HepG2 (cell line): ENCODE results near the gene SEZ6. TPM values are rescaled to one million over a fixed set of nuclear protein-coding genes. Genes with fewer than 3 reads are reported as not detected.

ENCODE experiments used
- ARNTL ChIP-seq: sonication (generic); formaldehyde crosslinking; IDR thresholded peaks from 2 replicates; pipeline ENCODE4 v1.4.0; 2020; ENCODE audit warnings: mild to moderate bottlenecking, missing genetic modification reagents
- CCDC6 ChIP-seq: sonication (generic); formaldehyde crosslinking; IDR thresholded peaks from 2 replicates; pipeline ENCODE4 v1.8.1; 2022; ENCODE audit warnings: mild to moderate bottlenecking, missing genetic modification reagents, moderate library complexity
- DMAP1 ChIP-seq: IDR thresholded peaks from 2 replicates; pipeline ENCODE4 v1.6.1; 2016
- FOXA3 ChIP-seq: IDR thresholded peaks from 2 replicates; pipeline ENCODE4 v1.6.1; 2016; ENCODE audit warnings: missing genetic modification reagents, missing compliant biosample characterization
- HIVEP1 ChIP-seq: sonication (generic); formaldehyde crosslinking; IDR thresholded peaks from 2 replicates; pipeline ENCODE4 v1.4.0; 2020; ENCODE audit warnings: mild to moderate bottlenecking, missing genetic modification reagents
- JUND ChIP-seq: sonication (generic); formaldehyde crosslinking; IDR thresholded peaks from 2 replicates; pipeline ENCODE4 v1.8.0; 2022; ENCODE audit warnings: mild to moderate bottlenecking, missing genetic modification reagents
- NFE2L1 ChIP-seq: sonication (generic); formaldehyde crosslinking; IDR thresholded peaks from 2 replicates; pipeline ENCODE4 v1.4.0; 2020; ENCODE audit warnings: missing genetic modification reagents, mild to moderate bottlenecking, borderline replicate concordance
- PHF21A ChIP-seq: sonication (generic); formaldehyde crosslinking; IDR thresholded peaks from 2 replicates; pipeline ENCODE4 v1.5.0; 2020; ENCODE audit warnings: mild to moderate bottlenecking, missing genetic modification reagents
- SETDB1 ChIP-seq: sonication (generic); formaldehyde crosslinking; IDR thresholded peaks from 2 replicates; pipeline ENCODE4 v1.5.1; 2020; ENCODE audit warnings: missing genetic modification reagents, mild to moderate bottlenecking, borderline replicate concordance
- SIN3A ChIP-seq: IDR thresholded peaks from 2 replicates; pipeline ENCODE4 v1.6.1; 2011; ENCODE audit warnings: low read depth, mild to moderate bottlenecking, control low read depth, low read length, borderline replicate concordance
- SOX13 ChIP-seq, 3 experiments: fragments of 450-650 bp in 1 of 3; sonication (generic) in 1 of 3; formaldehyde crosslinking in 1 of 3; IDR thresholded peaks in 2 of 3; conservative IDR thresholded peaks in 1 of 3; 2 replicates each; pipeline versions ENCODE4 v1.5.0 to v1.6.1; 2016 to 2020; ENCODE audit warnings: antibody characterized with exemption in 1 of 3, mild to moderate bottlenecking in 1 of 3, missing compliant biosample characterization in 1 of 3, missing genetic modification reagents in 1 of 3, moderate library complexity in 1 of 3
- XBP1 ChIP-seq: sonication (generic); formaldehyde crosslinking; IDR thresholded peaks from 2 replicates; pipeline ENCODE4 v1.5.0; 2020; ENCODE audit warnings: missing genetic modification reagents
- ZNF326 ChIP-seq: sonication (generic); formaldehyde crosslinking; IDR thresholded peaks from 2 replicates; pipeline ENCODE4 v1.4.0; 2020; ENCODE audit warnings: missing genetic modification reagents, borderline replicate concordance
- ZNF747 ChIP-seq: sonication (generic); formaldehyde crosslinking; IDR thresholded peaks from 2 replicates; pipeline ENCODE4 v1.8.1; 2023; ENCODE audit warnings: missing genetic modification reagents, mild to moderate bottlenecking, borderline replicate concordance
- ZNF766 ChIP-seq: sonication (generic); formaldehyde crosslinking; IDR thresholded peaks from 2 replicates; pipeline ENCODE4 v1.5.0; 2020; ENCODE audit warnings: missing genetic modification reagents, borderline replicate concordance
- ZSCAN21 ChIP-seq: sonication (generic); formaldehyde crosslinking; IDR thresholded peaks from 2 replicates; pipeline ENCODE4 v1.8.0; 2022; ENCODE audit warnings: mild to moderate bottlenecking, missing genetic modification reagents, moderate library complexity, borderline replicate concordance
- polyA plus RNA-seq, 8 experiments: library from polyadenylated mRNA; depleted of rRNA in 3 of 8; stranded (reverse) in 7 of 8; unstranded in 1 of 8; fragments of >200 nt; fragmentation: Illumina TruSeq in 4 of 8; extraction: Trizol in 4 of 8; gene quantifications; 2 replicates each; pipeline versions ENCODE4 v1.2.1 to v1.2.3, GENCODE V29; 2011 to 2016; ENCODE audit warnings: low read depth in 4 of 8, missing spikeins in 1 of 8, mixed read lengths in 1 of 8; ENCODE audit not compliant: insufficient read depth in 1 of 8
- total RNA-seq, 5 experiments: library from RNA; depleted of rRNA; stranded (reverse); fragments of >200 nt; fragmentation: Illumina TruSeq; extraction: Trizol; gene quantifications; 2 replicates each; pipeline ENCODE4 v1.2.3, GENCODE V29; 2016; ENCODE audit warnings: low read depth in 1 of 5
- TF ChIP-seq, protein P1 (sequence below): sonication (generic); formaldehyde crosslinking; IDR thresholded peaks from 2 replicates; pipeline ENCODE4 v1.4.0; 2020; ENCODE audit warnings: low read depth, mild to moderate bottlenecking, missing genetic modification reagents
- TF ChIP-seq, protein P2 (sequence below): fragments of 450-650 bp; IDR thresholded peaks from 2 replicates; pipeline ENCODE4 v1.6.1; 2017
- TF ChIP-seq, protein P3 (sequence below): sonication (generic); formaldehyde crosslinking; IDR thresholded peaks from 2 replicates; pipeline ENCODE4 v1.5.0; 2020; ENCODE audit warnings: missing genetic modification reagents
- TF ChIP-seq, protein P4 (sequence below): sonication (generic); formaldehyde crosslinking; IDR thresholded peaks from 2 replicates; pipeline ENCODE4 v1.4.0; 2020; ENCODE audit warnings: mild to moderate bottlenecking, missing genetic modification reagents
- TF ChIP-seq, protein P5 (sequence below): sonication (generic); formaldehyde crosslinking; conservative IDR thresholded peaks from 2 replicates; pipeline ENCODE4 v1.5.0; 2020; ENCODE audit warnings: missing genetic modification reagents
- TF ChIP-seq, protein P6 (sequence below): IDR thresholded peaks from 2 replicates; pipeline ENCODE4 v1.6.1; 2016; ENCODE audit warnings: missing genetic modification reagents, missing compliant biosample characterization
- TF ChIP-seq, protein P7 (sequence below): sonication (generic); formaldehyde crosslinking; IDR thresholded peaks from 2 replicates; pipeline ENCODE4 v1.4.0; 2020; ENCODE audit warnings: mild to moderate bottlenecking, missing genetic modification reagents

The SEZ6 gene
- total and polyA plus RNA-seq, 2 of the 13 experiments (the other 11 are each of a cell fraction or from before 2014, with no cell fraction given): not detected

DNA sequence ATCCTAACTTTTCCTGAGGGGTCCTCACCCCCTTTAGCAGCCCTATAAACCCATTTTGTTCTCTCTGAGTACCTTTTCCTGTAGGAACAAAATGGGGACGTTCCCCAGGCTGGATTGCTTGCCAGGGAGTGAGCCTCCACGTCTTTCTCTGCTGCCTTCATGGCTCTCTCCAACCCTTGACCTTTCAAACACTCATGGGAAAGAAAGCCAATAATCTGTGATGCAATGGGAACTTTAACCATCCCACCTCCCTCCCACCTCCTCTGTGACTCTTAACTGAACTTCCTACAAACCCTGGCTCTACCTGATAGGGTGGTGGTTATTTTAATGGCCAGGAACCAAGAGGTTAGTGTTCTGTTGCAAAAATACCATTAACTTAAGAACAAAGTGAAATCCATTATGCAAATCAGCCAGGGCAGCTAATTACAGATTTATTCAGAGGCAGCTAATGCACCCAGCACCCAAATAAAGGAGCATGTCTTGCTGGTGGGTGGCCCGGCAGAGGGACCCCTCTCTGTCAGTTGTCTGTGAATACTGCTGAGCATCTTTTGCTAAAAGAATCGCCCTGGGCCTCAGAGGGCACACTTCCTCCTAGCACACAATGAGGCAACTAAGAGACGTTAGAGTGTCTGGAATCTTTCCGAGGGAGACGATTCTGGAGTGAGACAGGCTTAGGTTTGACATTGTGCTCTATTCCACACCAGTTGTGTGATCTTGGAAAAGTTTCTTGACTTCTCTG is 40.1 kb upstream of the SEZ6 start (continued):
- TF ChIP-seq, protein P1, sequence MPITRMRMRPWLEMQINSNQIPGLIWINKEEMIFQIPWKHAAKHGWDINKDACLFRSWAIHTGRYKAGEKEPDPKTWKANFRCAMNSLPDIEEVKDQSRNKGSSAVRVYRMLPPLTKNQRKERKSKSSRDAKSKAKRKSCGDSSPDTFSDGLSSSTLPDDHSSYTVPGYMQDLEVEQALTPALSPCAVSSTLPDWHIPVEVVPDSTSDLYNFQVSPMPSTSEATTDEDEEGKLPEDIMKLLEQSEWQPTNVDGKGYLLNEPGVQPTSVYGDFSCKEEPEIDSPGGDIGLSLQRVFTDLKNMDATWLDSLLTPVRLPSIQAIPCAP (CRISPR knock-in tag): no peak
- no peak for TF ChIP-seq HIVEP1 (CRISPR knock-in tag)
- TF ChIP-seq ZSCAN21 (CRISPR knock-in tag): no peak
- peak; percentile 53; the same call in 1 of the 2 replicates for TF ChIP-seq FOXA3 (CRISPR knock-in tag)
- TF ChIP-seq DMAP1 (CRISPR knock-in tag): 0 out of 2 replicates have a peak, but pooled peaks have one; percentile 29
- TF ChIP-seq, protein P2, sequence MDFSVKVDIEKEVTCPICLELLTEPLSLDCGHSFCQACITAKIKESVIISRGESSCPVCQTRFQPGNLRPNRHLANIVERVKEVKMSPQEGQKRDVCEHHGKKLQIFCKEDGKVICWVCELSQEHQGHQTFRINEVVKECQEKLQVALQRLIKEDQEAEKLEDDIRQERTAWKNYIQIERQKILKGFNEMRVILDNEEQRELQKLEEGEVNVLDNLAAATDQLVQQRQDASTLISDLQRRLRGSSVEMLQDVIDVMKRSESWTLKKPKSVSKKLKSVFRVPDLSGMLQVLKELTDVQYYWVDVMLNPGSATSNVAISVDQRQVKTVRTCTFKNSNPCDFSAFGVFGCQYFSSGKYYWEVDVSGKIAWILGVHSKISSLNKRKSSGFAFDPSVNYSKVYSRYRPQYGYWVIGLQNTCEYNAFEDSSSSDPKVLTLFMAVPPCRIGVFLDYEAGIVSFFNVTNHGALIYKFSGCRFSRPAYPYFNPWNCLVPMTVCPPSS: no peak
- no peak for TF ChIP-seq JUND (CRISPR knock-in tag)
- TF ChIP-seq, protein P3, sequence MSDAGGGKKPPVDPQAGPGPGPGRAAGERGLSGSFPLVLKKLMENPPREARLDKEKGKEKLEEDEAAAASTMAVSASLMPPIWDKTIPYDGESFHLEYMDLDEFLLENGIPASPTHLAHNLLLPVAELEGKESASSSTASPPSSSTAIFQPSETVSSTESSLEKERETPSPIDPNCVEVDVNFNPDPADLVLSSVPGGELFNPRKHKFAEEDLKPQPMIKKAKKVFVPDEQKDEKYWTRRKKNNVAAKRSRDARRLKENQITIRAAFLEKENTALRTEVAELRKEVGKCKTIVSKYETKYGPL (CRISPR knock-in tag): no peak
- no peak for TF ChIP-seq NFE2L1 (CRISPR knock-in tag)
- no peak for TF ChIP-seq SETDB1
- no peak for TF ChIP-seq ZNF326 (CRISPR knock-in tag)
- TF ChIP-seq PHF21A (CRISPR knock-in tag): peak; percentile 49; the same call in 1 of the 2 replicates
- TF ChIP-seq, protein P4, sequence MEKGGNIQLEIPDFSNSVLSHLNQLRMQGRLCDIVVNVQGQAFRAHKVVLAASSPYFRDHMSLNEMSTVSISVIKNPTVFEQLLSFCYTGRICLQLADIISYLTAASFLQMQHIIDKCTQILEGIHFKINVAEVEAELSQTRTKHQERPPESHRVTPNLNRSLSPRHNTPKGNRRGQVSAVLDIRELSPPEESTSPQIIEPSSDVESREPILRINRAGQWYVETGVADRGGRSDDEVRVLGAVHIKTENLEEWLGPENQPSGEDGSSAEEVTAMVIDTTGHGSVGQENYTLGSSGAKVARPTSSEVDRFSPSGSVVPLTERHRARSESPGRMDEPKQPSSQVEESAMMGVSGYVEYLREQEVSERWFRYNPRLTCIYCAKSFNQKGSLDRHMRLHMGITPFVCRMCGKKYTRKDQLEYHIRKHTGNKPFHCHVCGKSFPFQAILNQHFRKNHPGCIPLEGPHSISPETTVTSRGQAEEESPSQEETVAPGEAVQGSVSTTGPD (CRISPR knock-in tag): no peak
- no peak for TF ChIP-seq SIN3A
- TF ChIP-seq, protein P5, sequence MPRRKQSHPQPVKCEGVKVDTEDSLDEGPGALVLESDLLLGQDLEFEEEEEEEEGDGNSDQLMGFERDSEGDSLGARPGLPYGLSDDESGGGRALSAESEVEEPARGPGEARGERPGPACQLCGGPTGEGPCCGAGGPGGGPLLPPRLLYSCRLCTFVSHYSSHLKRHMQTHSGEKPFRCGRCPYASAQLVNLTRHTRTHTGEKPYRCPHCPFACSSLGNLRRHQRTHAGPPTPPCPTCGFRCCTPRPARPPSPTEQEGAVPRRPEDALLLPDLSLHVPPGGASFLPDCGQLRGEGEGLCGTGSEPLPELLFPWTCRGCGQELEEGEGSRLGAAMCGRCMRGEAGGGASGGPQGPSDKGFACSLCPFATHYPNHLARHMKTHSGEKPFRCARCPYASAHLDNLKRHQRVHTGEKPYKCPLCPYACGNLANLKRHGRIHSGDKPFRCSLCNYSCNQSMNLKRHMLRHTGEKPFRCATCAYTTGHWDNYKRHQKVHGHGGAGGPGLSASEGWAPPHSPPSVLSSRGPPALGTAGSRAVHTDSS (CRISPR knock-in tag): no peak
- TF ChIP-seq, protein P6, sequence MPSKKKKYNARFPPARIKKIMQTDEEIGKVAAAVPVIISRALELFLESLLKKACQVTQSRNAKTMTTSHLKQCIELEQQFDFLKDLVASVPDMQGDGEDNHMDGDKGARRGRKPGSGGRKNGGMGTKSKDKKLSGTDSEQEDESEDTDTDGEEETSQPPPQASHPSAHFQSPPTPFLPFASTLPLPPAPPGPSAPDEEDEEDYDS (CRISPR knock-in tag): peak; percentile 46; the same call in 1 of the 2 replicates
- no peak for TF ChIP-seq ZNF766 (CRISPR knock-in tag)
- no peak for TF ChIP-seq SOX13 (IDR thresholded peaks at IDR 0.05)
- peak in 1 of 2 experiments; percentile 56; a peak in 1 of 4 replicates for TF ChIP-seq SOX13 (CRISPR knock-in tag; conservative IDR thresholded peaks at IDR 0.05 in 1 of 2, IDR thresholded peaks at IDR 0.05 in 1 of 2)
- TF ChIP-seq, protein P7, sequence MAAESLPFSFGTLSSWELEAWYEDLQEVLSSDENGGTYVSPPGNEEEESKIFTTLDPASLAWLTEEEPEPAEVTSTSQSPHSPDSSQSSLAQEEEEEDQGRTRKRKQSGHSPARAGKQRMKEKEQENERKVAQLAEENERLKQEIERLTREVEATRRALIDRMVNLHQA (CRISPR knock-in tag): no peak
- TF ChIP-seq XBP1 (CRISPR knock-in tag): no peak
- TF ChIP-seq ARNTL (CRISPR knock-in tag): no peak
- peak; percentile 37; the same call in 1 of the 2 replicates for TF ChIP-seq CCDC6
- TF ChIP-seq ZNF747 (CRISPR knock-in tag): no peak
